B cell (primary cell): ENCODE results near the gene NEK5. TPM values are rescaled to one million over a fixed set of nuclear protein-coding genes. Genes with fewer than 3 reads are reported as not detected.

Source experiments
- ATAC-seq: fragments of 200-7000 bp; cut with Tn5 transposase; one replicate; pipeline ENCODE4 v1.10.0; 2021; ENCODE audit warnings: low read depth, mild to moderate bottlenecking, moderate number of reproducible peaks, moderate library complexity
- CTCF ChIA-PET: fragments of 350-600 bp; sonication (Branson Sonifier 250); formaldehyde crosslinking; loops from one replicate; lab custom pipeline; 2021; ENCODE audit warnings: antibody characterized with exemption, inconsistent platforms; lab: Charles Lee
- POLR2A ChIA-PET: fragments of 350-600 bp; sonication (Branson Sonifier 250); formaldehyde crosslinking; loops from one replicate; lab custom pipeline; 2021; ENCODE audit warnings: antibody characterized with exemption; lab: Charles Lee
- DNase-seq: peaks from one replicate; pipeline ENCODE4 v3.0.0; 2013
- H2AFZ ChIP-seq: 2 replicates; pipeline ENCODE4 v1.6.1; 2012; ENCODE audit warnings: mild to moderate bottlenecking, low read depth, low read length; ENCODE audit not compliant: insufficient read depth, poor library complexity, severe bottlenecking
- H3K27ac ChIP-seq, 2 donors: 1 replicate in 1 of 2; 2 replicates in 1 of 2; pipeline ENCODE4 v1.5.1; 2012 to 2013; ENCODE audit warnings: low read length in 2 of 2, mild to moderate bottlenecking in 2 of 2, moderate library complexity in 1 of 2
- H3K27me3 ChIP-seq, 4 experiments: fragments of 200-600 bp in 1 of 4; sonication (generic) in 1 of 4; replicated peaks in 1 of 4; 1 replicate in 2 of 4; 2 replicates in 2 of 4; pipeline versions ENCODE4 v1.6.1 to v1.7.0; 2013 to 2016; ENCODE audit warnings: low read length in 3 of 4, mild to moderate bottlenecking in 2 of 4, mixed read lengths in 1 of 4, moderate library complexity in 1 of 4; ENCODE audit not compliant: insufficient read depth in 4 of 4, control insufficient read depth in 3 of 4; ENCODE audit errors: control extremely low read depth in 1 of 4
- H3K36me3 ChIP-seq, 2 experiments: replicated peaks in 1 of 2; 1 replicate in 1 of 2; 2 replicates in 1 of 2; pipeline versions ENCODE4 v1.6.1 to v1.7.1; 2013; ENCODE audit warnings: low read length in 1 of 2; ENCODE audit not compliant: insufficient read depth in 2 of 2, control insufficient read depth in 1 of 2; ENCODE audit errors: control extremely low read depth in 1 of 2, extremely low read depth in 1 of 2
- H3K4me1 ChIP-seq, 2 donors: fragments of 200-600 bp in 1 of 2; sonication (generic) in 1 of 2; 1 replicate in 1 of 2; 2 replicates in 1 of 2; pipeline versions ENCODE4 v1.5.1 to v1.6.1; 2013 to 2017; ENCODE audit warnings: low read length in 2 of 2; ENCODE audit not compliant: control insufficient read depth in 2 of 2, insufficient read depth in 2 of 2
- H3K4me2 ChIP-seq: replicated peaks from 2 replicates; pipeline ENCODE3; 2012; ENCODE audit warnings: mild to moderate bottlenecking, low read depth, low read length; ENCODE audit not compliant: poor library complexity, severe bottlenecking
- H3K4me3 ChIP-seq, 5 experiments: fragments of 200-600 bp in 1 of 5; sonication (generic) in 1 of 5; 1 replicate in 3 of 5; 2 replicates in 2 of 5; pipeline versions ENCODE4 v1.5.1 to v1.7.0; 2011 to 2016; ENCODE audit warnings: low read length in 4 of 5, mild to moderate bottlenecking in 4 of 5, low read depth in 2 of 5, control low read depth in 1 of 5, moderate library complexity in 1 of 5; ENCODE audit not compliant: insufficient read depth in 1 of 5; ENCODE audit errors: control extremely low read depth in 1 of 5, extremely low read depth in 1 of 5
- H3K79me2 ChIP-seq: fragments of 200-600 bp; sonication (generic); one replicate; pipeline ENCODE4 v1.6.0; 2016; ENCODE audit warnings: low read length; ENCODE audit not compliant: control insufficient read depth, insufficient read depth
- H3K9ac ChIP-seq: fragments of 200-600 bp; sonication (generic); 2 replicates; pipeline ENCODE4 v1.6.1; 2017; ENCODE audit warnings: mild to moderate bottlenecking, low read length, moderate library complexity
- H3K9me3 ChIP-seq, 3 donors: one replicate each; pipeline versions ENCODE4 v1.6.1 to v1.7.1; 2013; ENCODE audit warnings: low read length in 2 of 3; ENCODE audit not compliant: control insufficient read depth in 2 of 3, insufficient read depth in 1 of 3; ENCODE audit errors: control extremely low read depth in 1 of 3
- H4K20me1 ChIP-seq: 2 replicates; pipeline ENCODE4 v1.6.0; 2012; ENCODE audit warnings: mild to moderate bottlenecking, low read length; ENCODE audit not compliant: insufficient read depth, control insufficient read depth, poor library complexity, severe bottlenecking
- H3K27ac Mint-ChIP-seq: one replicate; pipeline ENCODE4 v1.8.0; 2021; ENCODE audit warnings: mixed read lengths
- H3K27me3 Mint-ChIP-seq: one replicate; pipeline ENCODE4 v1.8.0; 2021; ENCODE audit warnings: mixed read lengths
- H3K4me1 Mint-ChIP-seq: one replicate; pipeline ENCODE4 v1.8.0; 2021; ENCODE audit warnings: mixed read lengths
- H3K4me3 Mint-ChIP-seq: one replicate; pipeline ENCODE4 v1.8.0; 2021; ENCODE audit warnings: mixed read lengths
- H3K9me3 Mint-ChIP-seq: one replicate; pipeline ENCODE4 v1.8.0; 2022; ENCODE audit warnings: mixed read lengths; ENCODE audit not compliant: insufficient read depth
- CTCF ChIP-seq: fragments of 200-600 bp; IDR thresholded peaks from one replicate; pipeline ENCODE4 v1.8.0; 2022; ENCODE audit warnings: antibody characterized with exemption, mild to moderate bottlenecking
- EZH2 ChIP-seq: IDR thresholded peaks from 2 replicates; pipeline ENCODE4 v1.6.1; 2012; ENCODE audit warnings: borderline replicate concordance, low read depth, mild to moderate bottlenecking, moderate library complexity, low read length; ENCODE audit not compliant: insufficient read depth, poor library complexity, severe bottlenecking
- WGBS: methylation state at CpG from one replicate; pipeline ENCODE4 v1.1.5; 2013; ENCODE audit warnings: missing lambda C conversion rate; ENCODE audit not compliant: insufficient coverage; 5-methylcytosine and 5-hydroxymethylcytosine counted together
- intact Hi-C: fragments of 100-400 bp; cut with micrococcal nuclease; formaldehyde crosslinking; loops from one replicate; pipeline ENCODE4 v1.10.0; 2022
- polyA plus RNA-seq: library from polyadenylated mRNA; depleted of rRNA; stranded (reverse); fragments of >200 nt; gene quantifications from 2 replicates; pipeline ENCODE4 v1.2.3, GENCODE V29; 2012
- total RNA-seq, 2 donors: library from RNA; stranded (reverse); fragments of 120-200 nt in 1 of 2; gene quantifications; 1 replicate in 1 of 2; 2 replicates in 1 of 2; pipeline versions ENCODE4 v1.2.3 to v1.2.4, GENCODE V29; 2013 to 2022

Gene NEK5
- total and polyA plus RNA-seq, 2 donors (not counting 1 experiment from before 2014, with no cell fraction given), result not detected

DNA sequence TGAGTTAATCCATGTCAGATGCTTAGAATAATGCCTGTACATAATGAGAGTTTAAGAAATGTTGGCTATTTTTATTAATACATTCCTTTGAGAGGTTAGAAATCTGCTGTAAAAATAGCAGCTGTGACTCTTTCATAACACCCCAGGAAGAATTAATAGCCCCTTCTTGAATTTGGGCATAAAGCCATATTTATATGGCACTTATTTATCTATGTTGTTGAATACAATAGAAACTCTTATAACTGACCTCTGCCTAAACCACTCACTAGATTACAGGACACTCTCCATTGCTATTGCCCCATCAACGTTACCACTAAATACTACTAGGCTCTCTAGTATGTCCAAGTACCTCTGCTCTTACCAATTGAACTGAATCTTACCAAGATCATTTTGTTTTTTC is 16.3 kb downstream of the NEK5 start:
- Mint-ChIP-seq H3K4me3 (no peak overlapping the region), H3K4me1 (no peaks in the 10 kb centered on the region), H3K27me3 (peaks cover 30% of the 10 kb centered on the region), H3K9me3 (no peaks in the 10 kb centered on the region), H3K27ac (no peak overlapping the region)
- Histone ChIP-seq H3K4me3 (no peak overlapping the region), H3K9me3 (no peaks in the 10 kb centered on the region), H3K27ac (no peak overlapping the region), H3K79me2 (no peaks in the 10 kb centered on the region), H3K27me3 (peaks cover 0 to 9% (median 2%) of the 10 kb centered on the region in 4 experiments), H4K20me1 (no peaks in the 10 kb centered on the region), H3K4me1 (no peaks in the 10 kb centered on the region), H2AFZ (no peak overlapping the region), H3K4me2 (no peak overlapping the region), H3K36me3 (no peaks in the 10 kb centered on the region), H3K9ac (no peak overlapping the region)
- DNase-seq (no peak), ATAC-seq (no peak)
- no peak for TF ChIP-seq EZH2
- no peak for TF ChIP-seq CTCF
- POLR2A ChIA-PET, result no interaction called here
- intact Hi-C loops, result no loop called here
- 100% methylated on average over 1 of the region's 1 CpG for WGBS
- CTCF ChIA-PET, result interaction anchor here (1.1 kb wide), 1 partner anchor 15 kb away, joined by 3 read pairs; no protein-coding TSS in a partner anchor

- intact Hi-C loops, result no loop called here
Measured at GRCh38 chr13:52109116-52109670, 19.7 kb downstream of the NEK5 start.

More at GRCh38 chr13:52109116-52109670, 19.7 kb downstream of the NEK5 start:
- Mint-ChIP-seq H3K27me3 (peaks cover 19% of the 10 kb centered on the region), H3K4me1 (no peaks in the 10 kb centered on the region), H3K4me3 (no peak overlapping the region), H3K27ac (no peak overlapping the region), H3K9me3 (no peaks in the 10 kb centered on the region)
- Histone ChIP-seq H3K4me2 (no peak overlapping the region), H3K79me2 (no peaks in the 10 kb centered on the region), H3K4me1 (no peaks in the 10 kb centered on the region), H3K27me3 (peaks cover 0 to 7% (median 2%) of the 10 kb centered on the region in 4 experiments), H3K9me3 (no peaks in the 10 kb centered on the region), H3K4me3 (no peak overlapping the region), H3K27ac (no peak overlapping the region), H3K9ac (no peak overlapping the region), H4K20me1 (no peaks in the 10 kb centered on the region), H2AFZ (no peak overlapping the region), H3K36me3 (no peaks in the 10 kb centered on the region)
- ATAC-seq (no peak), DNase-seq (no peak)
- WGBS, result 100% methylated on average over 1 of the region's 1 CpG
- ChIA-PET POLR2A (no interaction called here), CTCF (no interaction called here)
- no peak for TF ChIP-seq EZH2
- TF ChIP-seq CTCF, result no peak
